Nephron progenitor cell (in vitro differentiated cells): ENCODE measurements around the gene USP15.

Source experiments
- DNase-seq: peaks from one replicate; pipeline ENCODE4 v3.0.0; 2021
- H3K27ac Mint-ChIP-seq: 2 replicates; pipeline ENCODE4 v1.8.0; 2021; ENCODE audit warnings: mild to moderate bottlenecking, moderate library complexity, mixed read lengths
- H3K27me3 Mint-ChIP-seq: 2 replicates; pipeline ENCODE4 v1.8.0; 2021; ENCODE audit warnings: mild to moderate bottlenecking, low read depth, mixed read lengths; ENCODE audit not compliant: poor library complexity
- H3K36me3 Mint-ChIP-seq: 2 replicates; pipeline ENCODE4 v1.8.0; 2021; ENCODE audit warnings: low read depth, mixed read lengths
- H3K4me1 Mint-ChIP-seq: 2 replicates; pipeline ENCODE4 v1.8.0; 2021; ENCODE audit warnings: mixed read lengths
- H3K4me3 Mint-ChIP-seq: 2 replicates; pipeline ENCODE4 v1.8.0; 2021; ENCODE audit warnings: mild to moderate bottlenecking, moderate library complexity, mixed read lengths
- H3K9me3 Mint-ChIP-seq: 2 replicates; pipeline ENCODE4 v1.8.0; 2021; ENCODE audit warnings: mild to moderate bottlenecking, moderate library complexity, mixed read lengths
- CTCF ChIP-seq: fragments of 200-600 bp; sonication (generic); IDR thresholded peaks from 2 replicates; pipeline ENCODE4 v1.5.0; 2021; ENCODE audit warnings: antibody characterized with exemption

Gene USP15

DNA sequence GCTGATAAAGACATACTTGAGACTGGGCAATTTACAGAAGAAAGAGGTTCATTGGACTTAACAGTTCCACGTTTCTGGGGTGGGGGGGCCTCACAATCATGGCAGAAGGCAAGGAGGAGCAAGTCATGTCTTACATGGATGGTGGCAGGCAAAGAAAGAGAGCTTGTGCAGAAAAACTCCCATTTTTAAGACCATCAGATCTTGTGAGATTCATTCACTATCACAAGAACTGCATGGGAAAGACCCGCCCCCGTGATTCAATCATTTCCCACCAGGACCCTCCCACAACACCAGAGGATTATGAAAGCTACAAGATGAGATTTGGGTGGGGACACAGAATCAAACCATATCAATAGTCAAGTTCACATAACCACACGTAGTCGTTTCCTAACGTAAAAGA is 85.5 kb downstream of the USP15 start:
- Mint-ChIP-seq H3K27ac (no peak overlapping the region), H3K36me3 (peaks cover 59% of the 10 kb centered on the region), H3K4me3 (no peak overlapping the region), H3K27me3 (no peaks in the 10 kb centered on the region), H3K4me1 (no peaks in the 10 kb centered on the region), H3K9me3 (peaks cover 30% of the 10 kb centered on the region)
- no peak for TF ChIP-seq CTCF
- no peak for DNase-seq

DNA sequence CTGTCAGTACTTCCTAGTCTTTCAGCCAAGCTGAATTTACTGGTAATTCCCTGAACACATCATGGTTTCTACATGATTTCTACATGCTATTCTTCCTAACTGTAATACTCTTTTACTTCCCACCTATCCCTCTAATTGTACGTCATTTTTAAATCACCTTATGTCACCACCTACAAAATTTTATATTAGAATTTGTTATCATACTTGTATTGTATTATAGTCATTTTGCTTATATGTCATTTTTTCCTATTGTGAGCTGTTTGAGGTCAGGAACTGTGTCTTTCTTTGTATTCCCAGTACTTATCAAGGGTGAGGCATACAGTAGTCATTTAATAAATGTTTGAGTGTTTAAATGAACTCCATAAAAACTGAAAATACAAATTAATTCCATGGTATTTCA is 86.6 kb downstream of the USP15 start:
- no peak overlapping the region for H3K4me3 Mint-ChIP-seq
- no peak for TF ChIP-seq CTCF
- no peaks in the 10 kb centered on the region for H3K4me1 Mint-ChIP-seq
- DNase-seq, result no peak
- H3K27me3 Mint-ChIP-seq, result no peaks in the 10 kb centered on the region
- peaks cover 21% of the 10 kb centered on the region for H3K9me3 Mint-ChIP-seq
- H3K27ac Mint-ChIP-seq, result no peak overlapping the region
- peaks cover 47% of the 10 kb centered on the region for H3K36me3 Mint-ChIP-seq

DNA sequence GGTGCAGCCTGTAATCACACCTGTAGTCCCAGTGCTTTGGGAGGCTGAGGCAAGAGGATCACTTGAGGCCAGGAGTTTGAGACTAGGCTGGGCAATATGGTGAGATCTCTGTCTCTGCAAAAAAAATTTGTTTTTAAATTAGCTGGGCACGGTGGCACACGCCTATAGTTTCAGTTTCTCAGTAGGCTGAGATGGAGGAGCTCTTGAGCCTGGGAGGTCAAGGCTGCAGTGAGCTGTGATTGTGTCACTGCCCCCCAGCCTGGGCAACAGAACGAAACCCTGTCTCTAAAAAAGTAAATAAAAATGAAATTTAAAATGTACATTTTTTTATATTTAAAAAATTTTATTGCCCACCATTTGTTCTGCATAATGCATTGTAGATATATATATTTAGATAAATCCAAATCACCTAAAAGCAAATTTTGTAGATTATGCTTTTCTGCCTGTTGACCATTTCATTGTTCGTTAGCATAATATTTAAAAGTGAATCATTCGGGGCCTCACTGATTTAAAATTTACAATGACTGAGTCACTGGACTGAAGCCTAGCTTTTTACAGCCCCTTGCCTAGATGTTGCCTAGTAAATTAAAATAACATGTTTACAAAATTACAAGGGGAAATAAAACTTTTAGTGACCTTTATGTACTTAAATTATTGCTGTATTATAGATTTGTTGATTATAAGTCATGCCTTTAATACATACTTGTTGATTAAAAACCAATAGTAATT is 87.9 kb downstream of the USP15 start:
- H3K9me3 Mint-ChIP-seq, result peaks cover 17% of the 10 kb centered on the region
- H3K27ac Mint-ChIP-seq, result no peak overlapping the region
- TF ChIP-seq CTCF, result no peak
- H3K4me3 Mint-ChIP-seq, result no peak overlapping the region
- DNase-seq, result no peak
- no peaks in the 10 kb centered on the region for H3K4me1 Mint-ChIP-seq
- H3K36me3 Mint-ChIP-seq, result peaks cover 35% of the 10 kb centered on the region
- no peaks in the 10 kb centered on the region for H3K27me3 Mint-ChIP-seq

DNA sequence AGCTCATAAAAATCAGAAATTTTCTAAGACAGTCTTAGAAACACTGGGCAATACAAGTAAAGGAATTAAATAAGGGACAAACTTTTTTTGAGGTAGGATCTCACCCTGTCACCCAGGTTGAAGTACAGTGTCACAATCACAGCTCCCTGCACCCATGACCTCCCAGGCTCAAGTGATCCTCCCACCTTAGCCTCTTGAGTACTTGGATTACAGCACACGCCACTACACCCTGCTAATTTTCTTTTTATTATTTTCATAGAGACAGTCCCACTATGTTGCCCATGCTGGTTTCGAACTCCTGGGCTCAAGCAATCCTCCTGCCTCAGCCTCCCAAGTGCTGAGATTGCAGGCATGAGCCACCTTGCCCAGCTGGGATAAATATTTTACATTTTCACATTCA is 90.3 kb downstream of the USP15 start:
- TF ChIP-seq CTCF, result no peak
- H3K27me3 Mint-ChIP-seq, result no peaks in the 10 kb centered on the region
- H3K4me1 Mint-ChIP-seq, result no peaks in the 10 kb centered on the region
- H3K9me3 Mint-ChIP-seq, result peaks cover 3% of the 10 kb centered on the region
- no peak overlapping the region for H3K4me3 Mint-ChIP-seq
- H3K27ac Mint-ChIP-seq, result no peak overlapping the region
- no peak for DNase-seq
- peaks cover 10% of the 10 kb centered on the region for H3K36me3 Mint-ChIP-seq

DNA sequence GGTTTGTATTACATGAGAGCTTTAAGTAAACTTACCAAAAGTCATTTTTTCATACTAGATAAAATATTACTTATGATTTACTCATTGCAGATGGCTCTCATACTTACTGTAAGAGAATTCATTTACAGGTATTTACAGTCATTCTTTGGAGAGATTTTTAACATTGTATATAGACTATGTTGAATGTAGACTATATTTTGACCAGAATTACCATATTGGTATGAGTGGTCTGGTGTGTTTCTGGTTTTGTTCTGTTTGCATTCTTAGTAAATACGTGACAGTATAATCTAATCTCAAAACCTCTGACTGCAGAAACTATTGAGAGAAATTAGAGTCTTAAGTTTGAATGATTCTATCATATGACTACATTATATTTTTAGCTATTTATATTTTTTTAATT is 91.1 kb downstream of the USP15 start:
- no peak for TF ChIP-seq CTCF
- H3K4me3 Mint-ChIP-seq, result no peak overlapping the region
- no peaks in the 10 kb centered on the region for H3K4me1 Mint-ChIP-seq
- no peak for DNase-seq
- no peak overlapping the region for H3K27ac Mint-ChIP-seq
- no peaks in the 10 kb centered on the region for H3K27me3 Mint-ChIP-seq
- H3K36me3 Mint-ChIP-seq, result peaks cover 5% of the 10 kb centered on the region
- H3K9me3 Mint-ChIP-seq, result no peaks in the 10 kb centered on the region

GRCh38 chr12:62361048-62361447 is 100.8 kb downstream of the USP15 start:
- Mint-ChIP-seq H3K4me3 (no peak overlapping the region), H3K4me1 (no peaks in the 10 kb centered on the region), H3K36me3 (peaks cover 26% of the 10 kb centered on the region), H3K27me3 (no peaks in the 10 kb centered on the region), H3K27ac (no peak overlapping the region), H3K9me3 (peaks cover 17% of the 10 kb centered on the region)
- TF ChIP-seq CTCF, result no peak
- no peak for DNase-seq
